Measurements from ENCODE around the gene DNAH2. TPM values are rescaled to one million over a fixed set of nuclear protein-coding genes. Genes with fewer than 3 reads are reported as not detected.
"Not testable (repeated sequence)": the region's sequence is repeated elsewhere in the genome, so short reads cannot be mapped to it uniquely, and the experiment has no call there.

Gene DNAH2
- total RNA-seq, 1 experiment from 2014 or later, result 0.17 TPM

- no peak for DNase-seq (ENCODE audit: low spot score)
Measured at GRCh38 chr17:7849751-7850504, 132.4 kb downstream of the DNAH2 start.

- DNase-seq (ENCODE audit: low spot score), result no peak
Measured at GRCh38 chr17:7850701-7851437, 133.3 kb downstream of the DNAH2 start.

GRCh38 chr17:7851438-7852261 is 134.1 kb downstream of the DNAH2 start:
- peak; percentile 62 for DNase-seq (ENCODE audit: low spot score)

GRCh38 chr17:7852262-7852670 is 134.7 kb downstream of the DNAH2 start:
- no peak for DNase-seq (ENCODE audit: low spot score)

GRCh38 chr17:7852919-7853690 is 135.6 kb downstream of the DNAH2 start:
- DNase-seq (ENCODE audit: low spot score), result no peak

GRCh38 chr17:7853691-7854038 is 136.1 kb downstream of the DNAH2 start:
- DNase-seq (ENCODE audit: low spot score), result no peak

GRCh38 chr17:7854078-7854777 is 136.7 kb downstream of the DNAH2 start:
- no peak for DNase-seq (ENCODE audit: low spot score)

DNA sequence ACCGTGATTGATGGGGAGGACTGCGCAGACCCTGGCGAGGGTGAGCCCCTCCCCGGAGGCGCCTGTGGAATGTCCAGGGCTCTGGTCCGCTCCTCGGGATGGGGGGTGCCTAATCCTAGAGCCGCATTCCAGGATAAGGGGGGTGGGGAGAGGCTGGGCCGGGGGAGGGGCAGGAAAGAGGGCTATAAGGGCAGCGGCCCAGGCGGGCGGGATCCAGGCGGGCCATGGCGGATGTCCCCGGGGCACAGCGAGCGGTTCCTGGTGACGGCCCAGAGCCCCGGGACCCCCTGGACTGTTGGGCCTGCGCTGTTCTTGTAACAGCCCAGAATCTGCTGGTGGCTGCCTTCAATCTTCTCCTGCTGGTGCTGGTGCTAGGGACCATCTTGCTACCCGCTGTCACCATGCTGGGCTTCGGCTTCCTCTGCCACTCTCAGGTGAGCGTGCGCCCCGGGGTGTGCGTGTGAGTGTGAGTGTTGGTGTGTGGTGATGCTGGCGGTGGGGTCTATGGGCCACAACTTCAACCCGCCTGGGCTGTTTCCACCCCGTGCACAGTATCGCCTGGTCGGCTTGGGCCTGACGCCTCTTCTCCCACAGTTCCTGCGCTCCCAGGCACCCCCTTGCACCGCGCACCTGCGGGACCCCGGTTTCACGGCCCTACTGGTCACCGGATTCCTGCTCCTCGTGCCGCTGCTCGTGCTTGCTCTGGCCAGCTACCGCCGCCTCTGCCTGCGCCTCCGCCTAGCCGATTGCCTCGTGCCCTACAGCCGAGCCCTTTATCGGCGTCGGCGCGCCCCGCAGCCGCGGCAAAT is 137.5 kb downstream of the DNAH2 start, which contains the start of gene TMEM88:
Gene TMEM88, plus strand, starts transcription at position 216 of the 809 bp plus-strand sequence. Its CDS starts 9 bp downstream, at position 225.
- no peak for DNase-seq (ENCODE audit: low spot score)

DNA sequence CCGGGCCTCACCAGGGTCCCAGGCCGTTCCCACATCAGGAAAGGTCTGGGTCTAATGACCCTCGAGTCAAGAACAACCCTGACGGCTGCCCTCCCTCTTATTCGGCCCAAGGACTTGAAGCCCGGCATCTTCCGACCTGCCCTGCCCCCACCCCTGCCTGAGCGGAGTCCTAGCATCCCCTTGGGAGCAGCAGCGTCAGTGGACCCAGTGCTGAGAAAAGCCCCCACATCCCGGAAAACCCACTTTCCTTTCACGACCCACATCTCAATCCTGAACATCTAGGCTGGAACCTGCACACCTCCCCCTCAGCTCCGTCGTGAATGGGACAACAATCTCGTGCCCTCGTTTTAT is 138.1 kb downstream of the DNAH2 start:
- DNase-seq (ENCODE audit: low spot score), result no peak

GRCh38 chr17:7856011-7856810 is 138.7 kb downstream of the DNAH2 start:
- DNase-seq (ENCODE audit: low spot score), result no peak

GRCh38 chr17:7856811-7857712 is 139.5 kb downstream of the DNAH2 start, which contains the start of gene NAA38:
Gene NAA38, minus strand, starts transcription at chr17:7857559. Its CDS starts 96 bp downstream, at chr17:7857463.
- DNase-seq (ENCODE audit: low spot score), result peak; percentile 100

DNA sequence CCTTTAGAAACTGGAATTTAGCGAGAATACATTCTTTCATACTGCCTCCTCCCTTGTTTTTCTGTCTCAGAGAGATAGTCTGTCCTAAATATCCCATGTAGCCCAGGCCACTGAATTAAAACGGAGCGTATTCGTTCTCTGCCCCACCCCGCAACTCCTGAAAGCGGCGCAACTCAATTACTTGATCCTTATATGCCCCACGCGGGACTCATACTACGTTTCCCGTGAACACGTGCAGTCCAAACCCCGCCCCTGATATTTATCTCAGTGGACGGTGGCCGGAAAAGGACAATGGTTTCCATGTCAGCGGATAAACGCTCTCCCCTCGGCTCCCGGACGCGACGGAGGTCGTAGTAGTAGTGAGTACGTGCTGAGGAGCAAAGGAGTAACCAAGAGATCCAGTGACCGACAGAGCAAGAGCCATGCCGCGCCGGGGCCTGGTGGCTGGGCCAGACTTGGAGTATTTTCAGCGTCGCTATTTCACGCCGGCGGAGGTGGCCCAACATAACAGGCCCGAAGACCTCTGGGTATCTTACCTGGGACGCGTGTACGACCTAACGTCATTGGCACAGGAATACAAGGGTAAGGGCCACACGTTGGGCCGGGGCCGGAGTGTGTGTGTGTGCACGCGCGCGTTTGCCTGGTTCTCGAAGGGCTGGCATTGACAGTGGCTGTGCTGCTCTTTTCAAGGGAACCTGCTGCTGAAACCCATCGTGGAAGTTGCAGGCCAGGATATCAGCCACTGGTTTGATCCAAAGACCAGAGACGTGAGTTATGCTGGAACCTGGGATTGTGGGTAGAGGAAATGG is 140.4 kb downstream of the DNAH2 start, which contains the start of gene CYB5D1:
Gene CYB5D1, plus strand, starts transcription at position 291 of the 809 bp plus-strand sequence. Its CDS starts 132 bp downstream, at position 423.
- DNase-seq (ENCODE audit: low spot score), result no peak

GRCh38 chr17:7858522-7858810 is 140.9 kb downstream of the DNAH2 start:
- no peak for DNase-seq (ENCODE audit: low spot score)

GRCh38 chr17:7859028-7859427 is 141.5 kb downstream of the DNAH2 start:
- no peak for DNase-seq (ENCODE audit: low spot score)

- DNase-seq (ENCODE audit: low spot score), result peak; percentile 36
Measured at GRCh38 chr17:7862692-7863437, 145.3 kb downstream of the DNAH2 start.

- not testable (repeated sequence) for DNase-seq (ENCODE audit: low spot score)
Measured at GRCh38 chr17:7864384-7864783, 146.8 kb downstream of the DNAH2 start.

Data from A172 (cell line).